ENCODE measurements around the gene LTBR. TPM values are rescaled to one million over a fixed set of nuclear protein-coding genes. Genes with fewer than 3 reads are reported as not detected.
"Not testable (repeated sequence)": the region's sequence is repeated elsewhere in the genome, so short reads cannot be mapped to it uniquely, and the experiment has no call there.

Gene LTBR
- total RNA-seq, 2 experiments from 2014 or later = 1.5 to 1.6 TPM

DNA sequence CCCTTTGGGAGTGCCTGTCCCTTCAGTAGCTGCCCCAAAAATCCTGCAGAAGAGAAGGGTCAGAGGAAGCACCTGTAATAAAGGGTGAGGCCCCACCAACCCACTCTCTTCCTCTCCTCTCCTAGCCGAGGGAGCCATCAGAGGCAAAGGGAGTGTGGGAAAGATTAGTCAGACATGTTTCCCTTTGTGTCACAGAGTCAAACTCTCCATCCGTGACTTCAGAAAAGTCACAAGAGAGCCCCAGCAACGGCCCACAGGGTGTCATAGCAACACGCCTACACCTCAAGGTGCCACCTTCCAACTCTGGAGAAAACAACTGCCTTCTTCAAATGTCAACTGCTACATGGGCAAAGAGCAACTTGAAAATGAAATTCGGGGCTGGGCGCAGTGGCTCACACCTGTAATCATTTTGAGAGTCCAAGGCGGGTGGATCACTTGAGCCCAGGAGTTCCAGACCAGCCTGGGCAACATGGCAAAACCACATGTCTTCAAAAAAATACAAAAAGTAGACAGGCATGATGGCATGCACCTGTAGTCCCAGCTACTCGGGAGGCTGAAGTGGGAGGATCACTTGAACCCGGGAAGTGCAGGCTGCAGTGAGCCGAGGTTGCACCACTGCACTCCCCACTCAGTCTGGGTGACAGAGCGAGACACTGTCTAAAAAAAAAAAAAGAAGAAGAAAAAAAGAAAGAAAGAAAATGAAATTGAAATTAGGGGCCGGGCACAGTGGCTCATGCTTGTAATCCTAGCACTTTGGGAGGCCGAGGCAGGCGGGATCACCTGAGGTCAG is 43.1 kb downstream of the LTBR start:
- H3K4me3 Mint-ChIP-seq = peak overlapping the region; percentile 76
- peak overlapping the region; percentile 92 for H3K27ac Mint-ChIP-seq
- ChIA-PET POLR2A (interaction anchor here (0.9 to 8.0 kb wide), 14 partner anchors 9 to 517 kb away, joined by 3 to 104 read pairs (median 10); partner anchors contain the start of genes C12orf57, CD27, GAPDH and MRPL51), CTCF (interaction anchor here (1.2 to 8.2 kb wide), 10 partner anchors 17 to 127 kb away, joined by 3 to 145 read pairs (median 10); partner anchors contain the start of genes CD27 and TAPBPL)
- no peaks in the 10 kb centered on the region for H3K27me3 Mint-ChIP-seq
- intact Hi-C loops (cut with micrococcal nuclease) = loop anchor here (2.0 to 10.0 kb wide), 4 partner anchors 36 to 110 kb away; partner anchors contain the start of gene MRPL51
- H3K36me3 Mint-ChIP-seq (ENCODE audit: low read depth) = no peaks in the 10 kb centered on the region
- no peaks in the 10 kb centered on the region for H3K9me3 Mint-ChIP-seq
- ATAC-seq (peak; percentile 70), DNase-seq (peak; percentile 99)
- peaks cover 70% of the 10 kb centered on the region for H3K4me1 Mint-ChIP-seq (ENCODE audit: low read depth)
- TF ChIP-seq, protein P1, sequence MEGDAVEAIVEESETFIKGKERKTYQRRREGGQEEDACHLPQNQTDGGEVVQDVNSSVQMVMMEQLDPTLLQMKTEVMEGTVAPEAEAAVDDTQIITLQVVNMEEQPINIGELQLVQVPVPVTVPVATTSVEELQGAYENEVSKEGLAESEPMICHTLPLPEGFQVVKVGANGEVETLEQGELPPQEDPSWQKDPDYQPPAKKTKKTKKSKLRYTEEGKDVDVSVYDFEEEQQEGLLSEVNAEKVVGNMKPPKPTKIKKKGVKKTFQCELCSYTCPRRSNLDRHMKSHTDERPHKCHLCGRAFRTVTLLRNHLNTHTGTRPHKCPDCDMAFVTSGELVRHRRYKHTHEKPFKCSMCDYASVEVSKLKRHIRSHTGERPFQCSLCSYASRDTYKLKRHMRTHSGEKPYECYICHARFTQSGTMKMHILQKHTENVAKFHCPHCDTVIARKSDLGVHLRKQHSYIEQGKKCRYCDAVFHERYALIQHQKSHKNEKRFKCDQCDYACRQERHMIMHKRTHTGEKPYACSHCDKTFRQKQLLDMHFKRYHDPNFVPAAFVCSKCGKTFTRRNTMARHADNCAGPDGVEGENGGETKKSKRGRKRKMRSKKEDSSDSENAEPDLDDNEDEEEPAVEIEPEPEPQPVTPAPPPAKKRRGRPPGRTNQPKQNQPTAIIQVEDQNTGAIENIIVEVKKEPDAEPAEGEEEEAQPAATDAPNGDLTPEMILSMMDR (IDR thresholded peaks at IDR 0.05) = no peak

DNA sequence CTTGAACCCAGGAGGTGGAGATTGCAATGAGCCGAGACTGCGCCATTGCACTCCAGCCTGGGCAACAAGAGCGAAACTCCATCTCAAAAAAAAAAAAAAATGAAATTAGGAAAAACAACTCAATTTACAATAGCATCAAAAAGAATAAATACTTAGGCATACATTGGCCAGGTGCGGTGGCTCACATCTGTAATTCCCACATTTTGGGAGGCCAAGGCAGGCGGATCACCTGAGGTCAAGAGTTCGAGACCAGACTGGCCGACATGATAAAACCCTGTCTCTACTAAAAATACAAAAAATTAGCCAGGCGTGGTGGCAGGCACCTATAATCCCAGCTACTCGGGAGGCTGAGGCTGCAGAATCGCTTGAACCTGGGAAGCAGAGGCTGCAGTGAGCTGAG is 43.8 kb downstream of the LTBR start:
- Mint-ChIP-seq H3K4me1 (ENCODE audit: low read depth) (peaks cover 75% of the 10 kb centered on the region), H3K27ac (peak overlapping the region; percentile 92), H3K4me3 (peak overlapping the region; percentile 76)
- intact Hi-C loops (cut with micrococcal nuclease) = loop anchor here (2.0 to 10.0 kb wide), 4 partner anchors 35 to 110 kb away; partner anchors contain the start of gene MRPL51
- not testable (repeated sequence) for H3K9me3 Mint-ChIP-seq; H3K27me3 Mint-ChIP-seq; ATAC-seq; H3K36me3 Mint-ChIP-seq (ENCODE audit: low read depth); DNase-seq
- ChIA-PET POLR2A (interaction anchor here (0.9 to 8.0 kb wide), 8 partner anchors 9 to 109 kb away, joined by 3 to 104 read pairs (median 20); partner anchors contain the start of genes CD27, GAPDH and TAPBPL), CTCF (interaction anchor here (0.8 to 8.2 kb wide), 6 partner anchors 16 to 110 kb away, joined by 3 to 145 read pairs (median 46); partner anchors contain the start of genes CD27 and VAMP1)

DNA sequence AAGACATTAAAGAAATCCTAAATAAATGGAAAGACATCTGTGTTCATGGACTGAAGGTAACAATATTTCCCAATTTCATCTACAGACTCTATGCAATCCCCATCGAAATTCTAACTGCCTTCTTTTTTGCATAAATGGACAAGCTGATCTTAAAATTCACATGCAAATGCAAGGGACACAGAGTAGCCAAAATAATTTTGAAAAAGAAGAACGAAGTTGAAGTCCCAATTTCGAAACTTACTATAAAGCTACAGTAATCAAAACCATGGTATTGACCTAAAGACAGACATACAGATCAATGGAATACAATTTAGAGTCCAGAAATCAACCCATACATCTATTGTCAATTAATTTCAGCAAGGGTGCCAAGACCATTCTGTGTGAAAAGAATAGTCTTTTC is 44.4 kb downstream of the LTBR start:
- Mint-ChIP-seq H3K27ac (peak overlapping the region; percentile 92), H3K4me3 (peak overlapping the region; percentile 21), H3K9me3 (no peaks in the 10 kb centered on the region), H3K27me3 (no peaks in the 10 kb centered on the region), H3K4me1 (ENCODE audit: low read depth) (peaks cover 73% of the 10 kb centered on the region), H3K36me3 (ENCODE audit: low read depth) (no peaks in the 10 kb centered on the region)
- DNase-seq (no peak), ATAC-seq (no peak)
- TF ChIP-seq, protein P1 (IDR thresholded peaks at IDR 0.05) = no peak
- intact Hi-C loops (cut with micrococcal nuclease) = loop anchor here (5.0 to 10.0 kb wide), 2 partner anchors 94 to 109 kb away; no protein-coding TSS in a partner anchor
- ChIA-PET CTCF (interaction anchor here (0.8 to 8.2 kb wide), 6 partner anchors 15 to 109 kb away, joined by 3 to 145 read pairs (median 46); partner anchors contain the start of genes CD27 and VAMP1), POLR2A (interaction anchor here (0.6 to 8.0 kb wide), 7 partner anchors 16 to 109 kb away, joined by 3 to 104 read pairs (median 8); partner anchors contain the start of genes CD27, GAPDH, TAPBPL and VAMP1)

DNA sequence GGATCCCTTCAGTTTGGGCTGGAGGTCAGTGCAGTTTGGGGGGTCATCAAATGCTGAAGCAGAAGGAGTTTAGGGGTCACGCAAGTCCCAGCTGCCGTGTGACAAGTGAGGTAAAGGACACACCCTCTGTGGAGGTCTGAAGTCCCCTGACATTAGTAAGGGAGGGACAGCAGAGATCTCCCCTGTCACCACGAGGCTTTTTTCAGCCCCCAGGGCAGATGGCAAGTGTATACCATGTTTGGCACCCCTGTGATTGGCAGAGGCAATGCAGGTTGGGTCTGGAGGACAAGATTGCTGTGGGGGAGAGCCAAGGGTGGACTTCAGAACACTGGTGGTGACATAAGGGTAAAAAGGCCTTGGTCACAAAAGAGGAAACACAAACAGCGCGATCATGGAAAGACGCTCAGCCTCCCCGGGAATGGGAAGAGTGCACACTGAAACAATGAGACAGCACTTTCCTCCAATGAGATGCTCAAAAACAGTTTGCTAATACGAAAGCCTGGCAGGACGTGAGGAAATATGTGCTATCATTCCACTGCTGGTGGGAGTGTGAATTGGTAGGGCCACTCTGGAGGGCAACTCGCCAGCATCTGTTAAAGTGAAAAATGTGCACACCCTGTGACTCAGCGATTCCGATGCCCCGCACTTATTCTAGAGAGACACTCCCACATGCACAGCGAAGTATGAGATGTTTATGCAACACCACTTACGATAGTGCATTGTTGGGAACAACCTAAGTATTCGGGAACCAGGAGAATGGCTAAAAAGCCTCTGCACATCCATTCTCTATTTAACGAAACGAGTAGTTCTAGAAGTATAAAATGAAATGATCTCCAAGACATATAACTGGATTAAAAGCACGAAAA is 46.4 kb downstream of the LTBR start:
- no peaks in the 10 kb centered on the region for H3K27me3 Mint-ChIP-seq
- peak overlapping the region; percentile 4 for H3K4me3 Mint-ChIP-seq
- H3K36me3 Mint-ChIP-seq (ENCODE audit: low read depth) = peaks cover 2% of the 10 kb centered on the region
- CTCF ChIA-PET = no interaction called here
- H3K9me3 Mint-ChIP-seq = no peaks in the 10 kb centered on the region
- H3K4me1 Mint-ChIP-seq (ENCODE audit: low read depth) = peaks cover 72% of the 10 kb centered on the region
- peak; percentile 6 for ATAC-seq
- POLR2A ChIA-PET = interaction anchor here (0.6 kb wide), 1 partner anchor 184 kb away, joined by 3 read pairs; no protein-coding TSS in a partner anchor
- peak; percentile 90 for DNase-seq
- TF ChIP-seq, protein P1 (IDR thresholded peaks at IDR 0.05) = no peak
- peak overlapping the region; percentile 90 for H3K27ac Mint-ChIP-seq
- intact Hi-C loops (cut with micrococcal nuclease) = no loop called here

DNA sequence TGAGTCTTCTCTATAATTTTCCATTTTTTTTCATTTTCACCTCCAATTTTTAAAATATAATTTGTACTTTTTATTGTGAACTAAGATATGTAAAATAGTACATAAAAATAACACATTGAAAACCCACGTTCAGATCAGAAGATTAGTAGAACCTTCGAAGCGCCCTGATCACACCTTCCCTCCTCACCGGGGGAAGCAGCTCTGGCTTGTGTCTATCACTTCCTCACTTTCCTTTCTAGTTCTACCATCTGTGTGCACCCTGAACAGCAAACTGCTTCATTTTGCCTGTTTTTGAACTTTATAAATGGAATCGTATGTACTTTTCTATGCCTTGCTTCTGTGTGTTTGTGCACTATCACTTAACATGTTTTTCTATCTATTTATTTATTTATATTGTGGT is 49.0 kb downstream of the LTBR start:
- TF ChIP-seq, protein P1 (IDR thresholded peaks at IDR 0.05) = no peak
- Mint-ChIP-seq H3K4me3 (peak overlapping the region; percentile 44), H3K4me1 (ENCODE audit: low read depth) (peaks cover 64% of the 10 kb centered on the region), H3K27me3 (no peaks in the 10 kb centered on the region), H3K36me3 (ENCODE audit: low read depth) (peaks cover 2% of the 10 kb centered on the region), H3K9me3 (no peaks in the 10 kb centered on the region), H3K27ac (peak overlapping the region; percentile 94)
- CTCF ChIA-PET = interaction anchor here (0.8 to 3.1 kb wide), 6 partner anchors 11 to 105 kb away, joined by 3 to 19 read pairs (median 6); partner anchors contain the start of gene CD27
- no peak for ATAC-seq
- intact Hi-C loops (cut with micrococcal nuclease) = no loop called here
- POLR2A ChIA-PET = interaction anchor here (1.0 to 5.8 kb wide), 4 partner anchors 11 to 37 kb away, joined by 3 to 78 read pairs (median 20); partner anchors contain the start of genes CD27, TAPBPL and VAMP1
- DNase-seq = no peak

Data from activated CD8-positive, alpha-beta T cell treated with anti-CD3 and anti-CD28 coated beads for 36 hours (primary cell).